ENCODE data around the gene MT1B. TPM values are rescaled to one million over a fixed set of nuclear protein-coding genes. Genes with fewer than 3 reads are reported as not detected.

Gene MT1B
- total RNA-seq, 1 experiment from 2014 or later, result not detected

GRCh38 chr16:56607675-56608042 is 44.0 kb upstream of the MT1B start:
- Histone ChIP-seq H3K36me3 (ENCODE audit: control insufficient read depth in 1 of 2, insufficient read depth in 2 of 2, low read length in 2 of 2) (no peaks in the 10 kb centered on the region), H3K27me3 (ENCODE audit: insufficient read depth, low read length) (no peaks in the 10 kb centered on the region), H3K9me2 (ENCODE audit: insufficient read depth) (no peaks in the 10 kb centered on the region), H3K4me1 (ENCODE audit: control insufficient read depth in 1 of 2, insufficient read depth in 2 of 2, low read length in 2 of 2) (peaks cover 63 to 81% of the 10 kb centered on the region in 2 experiments), H3K79me2 (ENCODE audit: insufficient read depth, low read length) (peaks cover 14% of the 10 kb centered on the region), H3K9ac (ENCODE audit: low read length) (peak overlapping the region; percentile 91), H3K4me3 (replicated peaks in 1 of 2; ENCODE audit: low read depth in 1 of 2, low read length in 2 of 2) (peak overlapping the region; percentile 63 to 85), H3K9me3 (ENCODE audit: control insufficient read depth in 1 of 2, insufficient read depth in 1 of 2, low read depth in 1 of 2, low read length in 2 of 2) (no peaks in the 10 kb centered on the region), H2AFZ (ENCODE audit: low read depth, low read length, poor library complexity, severe bottlenecking) (no peak overlapping the region), H3K27ac (ENCODE audit: low read depth, low read length) (peak overlapping the region; percentile 96), H3K4me2 (ENCODE audit: low read length) (peak overlapping the region; percentile 95), H4K20me1 (ENCODE audit: insufficient read depth) (no peaks in the 10 kb centered on the region)
- ChIA-PET RAD21 (ENCODE audit: low non-redundant PET in 1 of 2, low total read pairs in 2 of 2, uncharacterized antibody in 2 of 2, unreplicated experiment in 2 of 2) (interaction anchor here in 1 of 2 experiments (2.0 kb wide), 1 partner anchor 18 kb away, joined by 4 read pairs; the partner anchor contains the start of gene MT1E), POLR2A (interaction anchor here (0.9 to 16.1 kb wide), 4 partner anchors 11 to 72 kb away, joined by 4 to 344 read pairs (median 5); partner anchors contain the start of gene MT1E), CTCF (interaction anchor here (0.9 to 5.3 kb wide), 3 partner anchors 21 to 182 kb away, joined by 3 to 65 read pairs (median 4); no protein-coding TSS in a partner anchor)
- intact Hi-C loops (cut with micrococcal nuclease), result loop anchor here (1.0 to 2.0 kb wide), 3 partner anchors 18 to 75 kb away; partner anchors contain the start of genes MT1E and MT1X
- BruUV-seq (replicated peaks), result TSS peak; percentile 77
- ATAC-seq, result no peak
- no peak for DNase-seq (ENCODE audit: low read depth, low spot score)
- no peak for TF ChIP-seq REST (IDR thresholded peaks at IDR 0.05; ENCODE audit: low read depth)
- TF ChIP-seq CBX3 (IDR thresholded peaks at IDR 0.05; ENCODE audit: low read depth), result no peak
- no peak for TF ChIP-seq SRF (IDR thresholded peaks at IDR 0.05; ENCODE audit: low read depth)
- no peak for TF ChIP-seq SIN3A (IDR thresholded peaks at IDR 0.05; ENCODE audit: low read depth)
- no peak for TF ChIP-seq MAX (IDR thresholded peaks at IDR 0.05)
